Upper lobe of left lung (tissue), 4 donors: ENCODE data around the gene LAIR2.

ENCODE experiments used
- POLR2A ChIP-seq, 4 donors: fragments of 450-650 bp; IDR thresholded peaks; one replicate each; pipeline ENCODE4 v1.5.1; 2016 to 2017; ENCODE audit warnings: antibody characterized with exemption in 4 of 4, mild to moderate bottlenecking in 2 of 4
- POLR2AphosphoS5 ChIP-seq, 2 donors: sonication (generic); formaldehyde crosslinking; IDR thresholded peaks; one replicate each; pipeline ENCODE4 v1.5.1; 2017; ENCODE audit warnings: antibody characterized with exemption in 2 of 2

- TF ChIP-seq POLR2A (IDR thresholded peaks at IDR 0.05) (no peak), POLR2AphosphoS5 (IDR thresholded peaks at IDR 0.05) (no peak)
These were observed 21.2 kb upstream of the LAIR2 start for GRCh38 chr19:54481326-54481930.
